H1 (cell line): ENCODE data around the gene EIF4EBP3. TPM values are rescaled to one million over a fixed set of nuclear protein-coding genes. Genes with fewer than 3 reads are reported as not detected.

ENCODE experiments used
- EP300 ChIP-seq, 2 experiments: IDR thresholded peaks; 1 replicate in 1 of 2; 2 replicates in 1 of 2; pipeline ENCODE4 v1.6.1; 2011 to 2012; ENCODE audit warnings: low read depth in 2 of 2, low read length in 2 of 2, mild to moderate bottlenecking in 2 of 2, borderline replicate concordance in 1 of 2, inconsistent platforms in 1 of 2, moderate library complexity in 1 of 2
- KDM5A ChIP-seq: fragments of 200-600 bp; IDR thresholded peaks from 2 replicates; pipeline ENCODE4 v1.7.1; 2012; ENCODE audit warnings: mild to moderate bottlenecking, low read length, inconsistent platforms, mixed read lengths
- RNF2 ChIP-seq: fragments of 200-900, 300-1000 bp; sonication (generic); IDR thresholded peaks from 2 replicates; pipeline ENCODE4 v1.7.1; 2016; ENCODE audit warnings: borderline replicate concordance, low read depth, mild to moderate bottlenecking, antibody characterized with exemption, low read length; ENCODE audit not compliant: poor library complexity, severe bottlenecking; ENCODE audit errors: missing control alignments
- polyA plus RNA-seq, 7 experiments: library from polyadenylated mRNA; depleted of rRNA in 3 of 7; stranded (reverse) in 5 of 7; unstranded in 2 of 7; fragments of >200 nt in 5 of 7; fragments of 200-250 nt in 2 of 7; gene quantifications; 1 replicate in 5 of 7; 2 replicates in 1 of 7; 4 replicates in 1 of 7; pipeline versions ENCODE4 v1.2.1 to v1.2.3, GENCODE V29; 2011 to 2013; ENCODE audit warnings: missing spikeins in 2 of 7, mixed read lengths in 2 of 7
- total RNA-seq: library from RNA; stranded (reverse); fragmentation: NEBNext Ultra II Directional; extraction: Animal tissue kit (Norgen Biotek cat#: 25700); gene quantifications from 2 replicates; pipeline ENCODE4 v1.2.1, GENCODE V29; 2021

The EIF4EBP3 gene
- total and polyA plus RNA-seq, 2 of the 8 experiments (the other 6 are each of a cell fraction or from before 2014, with no cell fraction given): 11.1 to 11.7 TPM

DNA sequence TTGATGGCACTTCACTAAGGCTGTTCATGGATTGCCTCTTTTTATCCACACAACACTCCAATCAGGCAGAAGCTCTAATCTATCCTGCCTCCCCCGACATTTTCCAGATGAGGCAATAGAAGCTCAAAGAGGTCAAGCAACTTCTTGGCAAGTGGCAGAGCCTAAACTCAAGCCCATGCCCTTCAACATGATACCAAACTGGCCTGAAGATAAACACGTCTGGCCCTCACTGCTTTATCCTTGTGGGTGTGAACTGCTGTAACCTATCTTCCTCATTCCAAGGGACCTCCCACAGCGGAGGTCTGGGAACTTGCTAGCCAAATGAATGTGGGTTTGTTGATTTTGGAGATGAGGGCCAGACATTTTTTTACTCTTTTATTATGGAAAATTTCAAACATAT, 26.7 kb downstream of the EIF4EBP3 start (continued):
- TF ChIP-seq EP300 (IDR thresholded peaks at IDR 0.05; ENCODE audit: borderline replicate concordance in 1 of 2, low read depth in 2 of 2, low read length in 2 of 2) (no peak), RNF2 (no peak), KDM5A (no peak)
